GM12878 (cell line): ENCODE measurements around the gene GOLPH3. TPM values are rescaled to one million over a fixed set of nuclear protein-coding genes. Genes with fewer than 3 reads are reported as not detected.

Source experiments
- ATAC-seq: fragments of 200-7000 bp; cut with Tn5 transposase; 3 replicates; pipeline ENCODE4 v1.9.1; 2020; ENCODE audit warnings: mild to moderate bottlenecking, moderate library complexity
- BruUV-seq: library from RNA; stranded (reverse); fragments of 400-500 nt; replicated peaks from 2 replicates; lab custom pipeline; 2021; lab: Mats Ljungman, UMichigan
- CTCF ChIA-PET: fragments of 300-600 bp; sonication (Branson Sonifier 250); formaldehyde crosslinking; extraction: SDS; loops from one replicate; lab custom pipeline; 2021; ENCODE audit warnings: inconsistent platforms; lab: Yijun Ruan, JAX
- POLR2A ChIA-PET: fragments of 350-600 bp; formaldehyde crosslinking; extraction: SDS; loops from one replicate; lab custom pipeline; 2021; ENCODE audit warnings: inconsistent platforms; lab: Charles Lee
- RAD21 ChIA-PET: fragments of 300-600 bp; sonication (Branson Sonifier 250); formaldehyde crosslinking; loops from one replicate; lab custom pipeline; 2023; ENCODE audit warnings: antibody characterized with exemption; ENCODE audit not compliant: unreplicated experiment; lab: Charles Lee
- SMC1A ChIA-PET: fragments of 300-600 bp; sonication (Branson Sonifier 250); formaldehyde crosslinking; loops from one replicate; lab custom pipeline; 2023; ENCODE audit not compliant: unreplicated experiment, uncharacterized antibody; lab: Charles Lee
- DNase-seq: peaks from one replicate; pipeline ENCODE4 v3.0.0-alpha.2; 2011; ENCODE audit warnings: low read depth, low spot score
- FAIRE-seq: peaks from 3 replicates; lab custom pipeline; 2011; peaks lifted over from hg19 to GRCh38; lab: Jason Lieb, UNC
- H2AFZ ChIP-seq: 2 replicates; pipeline ENCODE4 v1.6.0; 2011; ENCODE audit warnings: low read depth, low read length, control low read depth; ENCODE audit not compliant: control insufficient read depth
- H3K27ac ChIP-seq: 2 replicates; pipeline ENCODE4 v1.5.1; 2011; ENCODE audit warnings: control low read depth; ENCODE audit not compliant: control insufficient read depth, insufficient read depth
- H3K27me3 ChIP-seq, 2 experiments: replicated peaks in 1 of 2; 2 replicates each; pipeline versions ENCODE4 v1.6.0 to v1.6.1; 2011; ENCODE audit warnings: low read length in 1 of 2; ENCODE audit not compliant: control insufficient read depth in 2 of 2, insufficient read depth in 2 of 2
- H3K36me3 ChIP-seq, 2 experiments: 2 replicates each; pipeline ENCODE4 v1.5.1; 2011; ENCODE audit warnings: low read length in 1 of 2; ENCODE audit not compliant: control insufficient read depth in 2 of 2, insufficient read depth in 2 of 2
- H3K4me1 ChIP-seq: 2 replicates; pipeline ENCODE4 v1.6.1; 2011; ENCODE audit warnings: mild to moderate bottlenecking, low read length, moderate library complexity, mixed read lengths; ENCODE audit not compliant: control insufficient read depth, insufficient read depth
- H3K4me2 ChIP-seq: 2 replicates; pipeline ENCODE4 v1.6.0; 2011; ENCODE audit warnings: control low read depth; ENCODE audit not compliant: control insufficient read depth, insufficient read depth
- H3K4me3 ChIP-seq: fragments of 200-600 bp; sonication (generic); 2 replicates; pipeline ENCODE4 v1.5.1; 2016
- H3K79me2 ChIP-seq: 2 replicates; pipeline ENCODE4 v1.6.0; 2011; ENCODE audit warnings: low read length; ENCODE audit not compliant: control insufficient read depth, insufficient read depth
- H3K9ac ChIP-seq: 2 replicates; pipeline ENCODE4 v1.8.0; 2011; ENCODE audit warnings: low read length, control low read depth, mixed read lengths; ENCODE audit not compliant: control insufficient read depth, insufficient read depth
- H3K9me3 ChIP-seq: replicated peaks from 3 replicates; pipeline ENCODE4 v1.5.1; 2011; ENCODE audit warnings: mild to moderate bottlenecking, low read length; ENCODE audit not compliant: control insufficient read depth, insufficient read depth
- H4K20me1 ChIP-seq: 2 replicates; pipeline ENCODE4 v1.6.0; 2011; ENCODE audit not compliant: control insufficient read depth, insufficient read depth
- BRCA1 ChIP-seq: IDR thresholded peaks from 2 replicates; pipeline ENCODE4 v1.6.1; 2011; ENCODE audit warnings: low read depth, low read length, improper control_type of control experiment
- IKZF1 ChIP-seq: fragments of 450-650 bp; conservative IDR thresholded peaks from 2 replicates; pipeline ENCODE4 v1.6.1; 2017; ENCODE audit warnings: antibody characterized with exemption, mild to moderate bottlenecking
- SMAD1 ChIP-seq: fragments of 450-650 bp; IDR thresholded peaks from 2 replicates; pipeline ENCODE4 v1.6.1; 2018; ENCODE audit warnings: mild to moderate bottlenecking, low read depth; ENCODE audit not compliant: partially characterized antibody
- SRF ChIP-seq, 2 experiments: IDR thresholded peaks; 2 replicates each; pipeline ENCODE4 v1.6.1; 2011; ENCODE audit warnings: low read depth in 2 of 2, low read length in 2 of 2, mild to moderate bottlenecking in 1 of 2, moderate library complexity in 1 of 2
- SUZ12 ChIP-seq: fragments of 200-600 bp; sonication (generic); IDR thresholded peaks from one replicate; pipeline ENCODE4 v1.6.1; 2018; ENCODE audit warnings: antibody characterized with exemption, mild to moderate bottlenecking; ENCODE audit not compliant: unreplicated experiment
- TARDBP ChIP-seq: IDR thresholded peaks from 2 replicates; pipeline ENCODE4 v1.6.1; 2016; ENCODE audit warnings: borderline replicate concordance
- ZNF274 ChIP-seq: IDR thresholded peaks from one replicate; pipeline ENCODE4 v1.8.0; 2011; ENCODE audit not compliant: insufficient read length, insufficient read depth
- ZNF687 ChIP-seq: fragments of 450-650 bp; IDR thresholded peaks from 2 replicates; pipeline ENCODE4 v1.6.1; 2017; ENCODE audit warnings: mild to moderate bottlenecking, moderate library complexity
- WGBS: methylation state at CpG from one replicate; pipeline ENCODE4 v1.1.6; 2016; ENCODE audit warnings: low lambda C conversion rate; ENCODE audit not compliant: insufficient replicate concordance, insufficient coverage; ENCODE audit errors: missing lambda C conversion rate; 5-methylcytosine and 5-hydroxymethylcytosine counted together
- in situ Hi-C: fragments of 300-500 bp; cut with MboI; formaldehyde crosslinking; loops from 9 replicates; pipeline ENCODE4 v1.14.3; 2018; ENCODE audit warnings: mixed read lengths
- intact Hi-C: fragments of 100-400 bp; cut with micrococcal nuclease; formaldehyde crosslinking; loops from one replicate; pipeline ENCODE4 v1.14.2; 2022; ENCODE audit not compliant: unreplicated experiment
- polyA plus RNA-seq, 11 experiments: library from polyadenylated mRNA; depleted of rRNA in 4 of 11; unstranded in 6 of 11; stranded (reverse) in 5 of 11; fragments of >200 nt; fragmentation: Nextera tagmentation in 4 of 11; fragmentation: Illumina TruSeq in 1 of 11; extraction: Ambion mirVana in 4 of 11; extraction: Trizol in 1 of 11; gene quantifications; 1 replicate in 1 of 11; 2 replicates in 10 of 11; pipeline versions ENCODE4 v1.2.1 to v1.2.3, GENCODE V29; 2011 to 2016; ENCODE audit warnings: inconsistent platforms in 2 of 11, missing spikeins in 2 of 11, low read depth in 1 of 11
- total RNA-seq, 4 experiments: library from RNA; depleted of rRNA in 3 of 4; stranded (reverse); fragments of >200 nt in 3 of 4; fragmentation: Illumina TruSeq in 1 of 4; extraction: Trizol in 1 of 4; gene quantifications; 2 replicates each; pipeline versions ENCODE4 v1.2.1 to v1.2.3, GENCODE V29; 2013 to 2021
- TF ChIP-seq, protein P1 (sequence below): fragments of 150-350 bp; IDR thresholded peaks from 2 replicates; pipeline ENCODE4 v1.6.1; 2016; ENCODE audit warnings: low read depth, low read length

Gene GOLPH3
- total and polyA plus RNA-seq, 10 of the 15 experiments (the other 5 are each of a cell fraction or from before 2014, with no cell fraction given): 14.0 to 79.7 (median 43.2) TPM

GRCh38 chr5:32098890-32099310 lies 75.2 kb downstream of the GOLPH3 start (continued):
- no peak for TF ChIP-seq ZNF687
- no peak for TF ChIP-seq TARDBP
- TF ChIP-seq SRF (IDR thresholded peaks at IDR 0.05; ENCODE audit: low read depth in 2 of 2, low read length in 2 of 2): no peak
- no peak for TF ChIP-seq IKZF1

GRCh38 chr5:32098291-32098690 lies 75.8 kb downstream of the GOLPH3 start:
- in situ Hi-C loops: no loop called here
- no TSS peak for BruUV-seq
- TF ChIP-seq SUZ12: no peak
- TF ChIP-seq, protein P1, sequence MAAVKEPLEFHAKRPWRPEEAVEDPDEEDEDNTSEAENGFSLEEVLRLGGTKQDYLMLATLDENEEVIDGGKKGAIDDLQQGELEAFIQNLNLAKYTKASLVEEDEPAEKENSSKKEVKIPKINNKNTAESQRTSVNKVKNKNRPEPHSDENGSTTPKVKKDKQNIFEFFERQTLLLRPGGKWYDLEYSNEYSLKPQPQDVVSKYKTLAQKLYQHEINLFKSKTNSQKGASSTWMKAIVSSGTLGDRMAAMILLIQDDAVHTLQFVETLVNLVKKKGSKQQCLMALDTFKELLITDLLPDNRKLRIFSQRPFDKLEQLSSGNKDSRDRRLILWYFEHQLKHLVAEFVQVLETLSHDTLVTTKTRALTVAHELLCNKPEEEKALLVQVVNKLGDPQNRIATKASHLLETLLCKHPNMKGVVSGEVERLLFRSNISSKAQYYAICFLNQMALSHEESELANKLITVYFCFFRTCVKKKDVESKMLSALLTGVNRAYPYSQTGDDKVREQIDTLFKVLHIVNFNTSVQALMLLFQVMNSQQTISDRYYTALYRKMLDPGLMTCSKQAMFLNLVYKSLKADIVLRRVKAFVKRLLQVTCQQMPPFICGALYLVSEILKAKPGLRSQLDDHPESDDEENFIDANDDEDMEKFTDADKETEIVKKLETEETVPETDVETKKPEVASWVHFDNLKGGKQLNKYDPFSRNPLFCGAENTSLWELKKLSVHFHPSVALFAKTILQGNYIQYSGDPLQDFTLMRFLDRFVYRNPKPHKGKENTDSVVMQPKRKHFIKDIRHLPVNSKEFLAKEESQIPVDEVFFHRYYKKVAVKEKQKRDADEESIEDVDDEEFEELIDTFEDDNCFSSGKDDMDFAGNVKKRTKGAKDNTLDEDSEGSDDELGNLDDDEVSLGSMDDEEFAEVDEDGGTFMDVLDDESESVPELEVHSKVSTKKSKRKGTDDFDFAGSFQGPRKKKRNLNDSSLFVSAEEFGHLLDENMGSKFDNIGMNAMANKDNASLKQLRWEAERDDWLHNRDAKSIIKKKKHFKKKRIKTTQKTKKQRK: no peak
- no peak for TF ChIP-seq ZNF274
- TF ChIP-seq BRCA1: no peak
- no peak for TF ChIP-seq SMAD1
- no peaks in the 10 kb centered on the region for H3K4me1 ChIP-seq
- FAIRE-seq: no peak
- H2AFZ ChIP-seq: no peak overlapping the region
- DNase-seq: no peak
- no peaks in the 10 kb centered on the region for H4K20me1 ChIP-seq
- peaks cover 4 to 14% of the 10 kb centered on the region in 2 experiments; a peak in 3 of 4 replicates for H3K36me3 ChIP-seq
- H3K9ac ChIP-seq: no peak overlapping the region
- H3K79me2 ChIP-seq: no peaks in the 10 kb centered on the region
- CTCF ChIA-PET: interaction anchor here (0.7 kb wide), 1 partner anchor 231 kb away, joined by 3 read pairs; no protein-coding TSS in a partner anchor
- RAD21 ChIA-PET: no interaction called here
- no peak overlapping the region for H3K4me3 ChIP-seq
- 93% methylated on average over 9 of the region's 9 CpGs for WGBS
- no peak overlapping the region for H3K4me2 ChIP-seq
- intact Hi-C loops: no loop called here
- no peaks in the 10 kb centered on the region for H3K9me3 ChIP-seq
- SMC1A ChIA-PET: no interaction called here
- H3K27me3 ChIP-seq: no peaks in the 10 kb centered on the region
- ATAC-seq: no peak
- H3K27ac ChIP-seq: no peak overlapping the region
- POLR2A ChIA-PET: no interaction called here
